ENCODE measurements around the gene C1orf198.
"Not testable (repeated sequence)": the region's sequence is repeated elsewhere in the genome, so short reads cannot be mapped to it uniquely, and the experiment has no call there.

The C1orf198 gene

GRCh38 chr1:230858918-230859729, 9.2 kb downstream of the C1orf198 start:
- no peak for DNase-seq

- DNase-seq: no peak
Observed at GRCh38 chr1:230858236-230858820, 10.0 kb downstream of the C1orf198 start.

GRCh38 chr1:230857822-230858221, 10.5 kb downstream of the C1orf198 start:
- DNase-seq: no peak

GRCh38 chr1:230857077-230857476, 11.2 kb downstream of the C1orf198 start:
- no peak for DNase-seq

GRCh38 chr1:230855886-230856285, 12.4 kb downstream of the C1orf198 start:
- no peak for DNase-seq

- DNase-seq: no peak
Observed at GRCh38 chr1:230854423-230854822, 13.9 kb downstream of the C1orf198 start.

GRCh38 chr1:230853731-230854130, 14.6 kb downstream of the C1orf198 start:
- DNase-seq: no peak

GRCh38 chr1:230852959-230853358, 15.4 kb downstream of the C1orf198 start:
- DNase-seq: no peak

- DNase-seq: no peak
Observed at GRCh38 chr1:230851291-230851691, 17.0 kb downstream of the C1orf198 start.

- no peak for DNase-seq
Observed at GRCh38 chr1:230850547-230850946, 17.8 kb downstream of the C1orf198 start.

GRCh38 chr1:230849451-230850224, 18.7 kb downstream of the C1orf198 start:
- no peak for DNase-seq

GRCh38 chr1:230848235-230848634, 20.1 kb downstream of the C1orf198 start:
- no peak for DNase-seq

GRCh38 chr1:230845184-230845583, 23.1 kb downstream of the C1orf198 start:
- DNase-seq: not testable (repeated sequence)

GRCh38 chr1:230844561-230844960, 23.8 kb downstream of the C1orf198 start:
- no peak for DNase-seq

- no peak for DNase-seq
Observed at GRCh38 chr1:230843503-230844309, 24.6 kb downstream of the C1orf198 start.

- DNase-seq: no peak
Observed at GRCh38 chr1:230842801-230843200, 25.5 kb downstream of the C1orf198 start.

GRCh38 chr1:230839173-230839572, 29.1 kb downstream of the C1orf198 start:
- DNase-seq: no peak

GRCh38 chr1:230836793-230837192, 31.5 kb downstream of the C1orf198 start:
- no peak for DNase-seq

GRCh38 chr1:230836347-230836746, 32.0 kb downstream of the C1orf198 start:
- no peak for DNase-seq

- DNase-seq: no peak
Observed at GRCh38 chr1:230834292-230834691, 34.0 kb downstream of the C1orf198 start.

- DNase-seq: no peak
Observed at GRCh38 chr1:230833511-230833910, 34.8 kb downstream of the C1orf198 start.

- no peak for DNase-seq
Observed at GRCh38 chr1:230832476-230832875, 35.8 kb downstream of the C1orf198 start.

GRCh38 chr1:230831771-230832170, 36.5 kb downstream of the C1orf198 start:
- DNase-seq: no peak
